NT2/D1 (cell line): Measurements from ENCODE around the gene UBR1.
"Not testable (repeated sequence)": the region's sequence is repeated elsewhere in the genome, so short reads cannot be mapped to it uniquely, and the experiment has no call there.

Source experiments
- SUZ12 ChIP-seq: IDR thresholded peaks from 2 replicates; pipeline ENCODE4 v1.6.1; 2011; ENCODE audit not compliant: insufficient read length, insufficient read depth; ENCODE audit errors: extremely low read depth
- YY1 ChIP-seq: IDR thresholded peaks from 2 replicates; pipeline ENCODE4 v1.6.1; 2011; ENCODE audit not compliant: insufficient read length, insufficient read depth
- ZNF274 ChIP-seq: IDR thresholded peaks from 2 replicates; pipeline ENCODE4 v1.6.1; 2011; ENCODE audit warnings: mild to moderate bottlenecking, low read depth, low read length

GRCh38 chr15:43014671-43015070 lies 91.2 kb downstream of the UBR1 start:
- TF ChIP-seq SUZ12, YY1, ZNF274: not testable (repeated sequence)
